Stimulated activated CD4-positive, alpha-beta T cell treated with anti-CD3 and anti-CD28 coated beads, Interleukin-1b, Interleukin-23, amount 100 ng/mL, for 24 hours (primary cell): ENCODE measurements around the gene SP3.
A peak's percentile ranks its signal among the peaks of the same experiment; 100 is the strongest.

Experiments
- DNase-seq, 4 experiments: peaks; one replicate each; pipeline ENCODE4 v3.0.0-alpha.2; 2020; ENCODE audit warnings: low read depth in 4 of 4, low spot score in 1 of 4

Gene SP3

DNA sequence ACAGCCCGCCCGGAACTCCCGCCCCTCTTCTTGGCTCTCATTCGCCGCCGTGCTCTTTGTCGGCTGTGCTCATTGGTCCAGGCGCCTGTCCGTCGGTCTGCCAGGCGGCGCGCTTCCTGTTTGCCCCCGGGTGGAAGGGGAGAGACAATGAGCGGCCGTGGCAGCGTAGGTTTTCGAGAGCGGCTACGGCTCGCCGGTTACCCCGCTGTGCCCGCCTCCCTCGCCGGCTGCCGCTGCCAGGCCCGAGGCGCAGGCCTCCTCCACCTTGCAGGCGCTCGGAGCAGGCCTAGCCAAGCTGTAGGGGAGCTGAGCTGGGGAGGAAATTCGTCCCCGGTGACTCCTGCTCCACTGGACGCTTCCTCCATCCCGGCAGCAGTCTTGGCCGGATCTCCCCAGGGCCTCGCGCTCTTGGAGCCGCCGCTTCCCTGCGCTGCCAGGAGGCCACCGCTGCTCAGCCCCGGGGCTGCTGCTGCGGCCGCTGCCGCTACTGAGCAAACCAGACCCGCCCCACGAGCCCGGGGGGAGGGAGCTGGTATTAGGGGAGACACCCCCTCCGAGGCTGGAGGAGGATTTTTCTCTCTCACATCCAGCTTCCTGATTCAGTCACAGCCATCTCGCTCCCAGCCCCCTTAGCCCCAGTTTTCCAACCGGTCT lies at the start of gene SP3:
TSS of gene SP3 (minus strand) at position 2 of the 654 bp plus-strand sequence. CDS start 202 bp downstream, outside the sequence.
- peak; percentile 88 to 95 (median 90) for DNase-seq

- no peak for DNase-seq
These were observed 49.5 kb upstream of the SP3 start for GRCh38 chr2:174014699-174015070.

DNA sequence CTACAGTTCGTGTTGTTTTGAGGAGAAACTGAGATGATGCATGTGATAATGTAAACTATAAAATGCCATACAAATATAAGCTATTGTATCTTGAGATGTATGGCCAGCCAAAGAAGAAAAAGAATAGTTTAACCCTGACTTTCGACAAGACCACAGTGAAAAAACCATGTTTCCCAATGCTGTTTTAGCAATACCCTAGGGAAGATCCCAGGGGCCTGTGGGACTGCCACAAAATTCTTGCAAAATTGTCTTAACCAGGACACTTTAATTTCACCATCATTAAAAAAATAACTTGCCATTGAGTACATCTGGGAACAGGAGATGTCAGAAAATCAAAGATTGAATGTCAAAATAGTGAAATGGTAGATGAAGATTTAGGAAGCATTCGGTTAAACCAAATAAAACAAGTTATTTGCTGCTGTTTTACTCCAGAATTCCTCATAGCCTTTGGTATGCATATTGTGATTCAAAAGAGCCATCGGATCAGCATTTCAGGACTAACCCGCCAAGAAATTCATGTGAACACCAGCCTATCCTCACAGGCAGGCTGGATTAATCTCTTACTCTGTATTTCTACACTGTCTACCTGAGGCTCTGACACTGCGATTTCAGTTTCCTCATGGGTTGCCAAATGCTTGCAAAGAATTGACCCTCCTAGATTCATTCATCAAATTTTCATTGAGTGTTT lies 49.0 kb upstream of the SP3 start:
- DNase-seq, result no peak

DNA sequence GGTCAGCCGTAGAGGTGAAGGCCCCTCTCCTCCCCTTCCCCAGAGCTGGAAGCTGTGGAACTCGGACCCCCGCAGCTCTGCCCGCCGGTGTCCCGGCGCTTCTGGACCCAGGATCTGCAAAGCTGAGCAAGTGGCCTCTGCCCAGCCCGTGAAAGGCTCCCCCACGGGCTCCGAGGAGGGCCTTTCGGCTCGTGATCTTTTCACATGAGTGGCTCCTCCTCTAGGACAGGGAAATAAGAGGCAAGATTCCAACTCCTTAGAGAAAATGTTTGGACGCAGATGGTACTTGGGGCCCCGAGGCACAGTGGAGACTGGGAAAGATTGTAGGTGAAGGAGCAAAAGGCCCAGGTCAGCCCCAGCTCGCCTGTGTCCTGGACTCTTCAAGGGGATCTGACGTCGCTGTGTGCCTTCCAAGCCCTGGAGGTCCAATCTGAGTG lies 48.2 kb upstream of the SP3 start:
- no peak for DNase-seq

DNA sequence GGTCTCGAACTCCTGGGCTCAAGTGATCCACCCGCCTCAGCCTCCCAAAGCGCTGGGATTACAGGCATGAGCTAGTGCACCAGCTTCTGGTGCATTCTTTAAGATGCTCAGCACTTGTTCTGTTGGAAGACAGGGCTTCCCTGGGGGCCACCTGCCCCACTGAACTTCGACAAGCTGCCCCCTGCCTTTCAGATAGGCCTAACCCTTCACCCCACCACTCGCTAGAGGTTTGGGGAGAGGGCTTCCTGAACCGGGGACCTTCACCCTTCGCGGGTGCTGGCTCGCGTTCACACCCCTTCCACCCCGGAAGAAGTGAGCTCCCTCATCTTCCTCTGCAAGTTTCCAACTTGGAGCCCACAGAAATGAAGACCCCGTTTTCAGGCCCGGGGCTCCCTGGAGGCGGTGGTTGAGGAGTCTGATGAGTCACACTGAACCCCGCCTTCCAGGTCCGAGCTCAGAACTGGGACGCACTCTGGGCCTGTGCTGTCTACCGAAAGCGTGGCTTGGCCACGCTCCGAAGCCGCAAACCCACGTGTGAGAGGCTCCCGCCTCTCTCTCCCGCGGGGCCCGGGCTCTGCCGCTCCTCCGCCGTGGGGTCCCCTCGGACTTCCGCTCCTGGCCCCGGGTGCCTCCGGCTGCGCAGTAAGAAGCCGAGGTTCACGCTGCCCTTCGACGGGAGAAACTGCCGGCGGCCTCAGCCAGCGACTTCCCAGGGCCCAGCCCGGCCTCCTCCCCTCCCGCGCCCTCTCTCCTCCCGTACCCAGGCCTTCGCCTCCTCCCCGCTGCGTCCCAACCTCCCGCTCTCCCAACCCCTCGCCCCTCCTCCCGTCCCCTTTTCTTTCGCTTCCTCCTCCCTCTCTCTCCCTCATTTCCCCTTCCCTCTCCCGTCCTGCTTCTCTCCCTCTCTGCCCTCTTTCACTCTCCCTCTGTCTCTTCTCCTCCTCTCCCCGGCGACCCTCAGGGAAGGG lies 47.5 kb upstream of the SP3 start:
- no peak for DNase-seq

- no peak for DNase-seq
These were observed 46.6 kb upstream of the SP3 start for GRCh38 chr2:174011796-174012195.

DNA sequence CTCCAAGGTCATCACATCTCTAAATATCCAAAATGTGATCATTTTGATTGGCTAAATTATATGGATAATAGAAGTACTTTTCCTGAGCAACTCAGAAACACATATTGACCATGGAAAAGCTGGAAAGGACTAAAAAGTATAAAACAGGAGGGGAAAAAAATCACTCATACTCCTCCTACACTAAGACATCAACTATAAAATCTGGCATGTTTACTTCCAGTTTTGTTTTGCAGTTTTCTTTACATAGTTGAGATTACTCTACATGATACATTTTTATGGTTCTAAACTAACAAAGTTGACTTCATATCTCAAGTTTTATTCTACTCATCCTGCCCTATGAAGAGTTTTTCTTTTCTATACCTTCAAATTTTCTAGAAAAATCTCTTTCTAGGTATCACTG lies 46.0 kb upstream of the SP3 start:
- no peak for DNase-seq

GRCh38 chr2:174009488-174010223 lies 44.5 kb upstream of the SP3 start:
- DNase-seq, result no peak

DNA sequence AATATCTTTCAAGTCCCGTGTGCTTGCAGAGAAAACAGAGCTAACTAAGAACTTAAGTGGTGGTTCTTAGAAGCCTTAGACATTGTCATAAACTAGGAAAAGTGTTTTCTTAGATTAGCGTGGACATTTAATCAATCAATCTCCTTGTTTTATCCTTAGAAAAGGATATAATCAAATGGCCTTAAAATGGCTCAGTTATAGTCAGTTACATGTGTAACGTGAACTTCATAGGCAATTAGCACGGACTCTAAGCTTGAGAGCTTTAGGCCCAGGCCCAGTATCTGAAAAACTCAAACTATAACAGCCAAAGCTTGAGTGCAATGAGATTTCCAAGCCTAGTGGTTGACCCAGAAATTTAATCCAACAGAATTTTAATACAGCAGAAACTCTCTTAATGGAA lies 43.5 kb upstream of the SP3 start:
- DNase-seq, result no peak

GRCh38 chr2:174007010-174007409 lies 41.8 kb upstream of the SP3 start:
- no peak for DNase-seq

GRCh38 chr2:174005801-174006419 lies 40.7 kb upstream of the SP3 start:
- DNase-seq, result no peak

GRCh38 chr2:174004905-174005605 lies 39.9 kb upstream of the SP3 start:
- DNase-seq, result peak in 1 of 4 experiments; percentile 17

DNA sequence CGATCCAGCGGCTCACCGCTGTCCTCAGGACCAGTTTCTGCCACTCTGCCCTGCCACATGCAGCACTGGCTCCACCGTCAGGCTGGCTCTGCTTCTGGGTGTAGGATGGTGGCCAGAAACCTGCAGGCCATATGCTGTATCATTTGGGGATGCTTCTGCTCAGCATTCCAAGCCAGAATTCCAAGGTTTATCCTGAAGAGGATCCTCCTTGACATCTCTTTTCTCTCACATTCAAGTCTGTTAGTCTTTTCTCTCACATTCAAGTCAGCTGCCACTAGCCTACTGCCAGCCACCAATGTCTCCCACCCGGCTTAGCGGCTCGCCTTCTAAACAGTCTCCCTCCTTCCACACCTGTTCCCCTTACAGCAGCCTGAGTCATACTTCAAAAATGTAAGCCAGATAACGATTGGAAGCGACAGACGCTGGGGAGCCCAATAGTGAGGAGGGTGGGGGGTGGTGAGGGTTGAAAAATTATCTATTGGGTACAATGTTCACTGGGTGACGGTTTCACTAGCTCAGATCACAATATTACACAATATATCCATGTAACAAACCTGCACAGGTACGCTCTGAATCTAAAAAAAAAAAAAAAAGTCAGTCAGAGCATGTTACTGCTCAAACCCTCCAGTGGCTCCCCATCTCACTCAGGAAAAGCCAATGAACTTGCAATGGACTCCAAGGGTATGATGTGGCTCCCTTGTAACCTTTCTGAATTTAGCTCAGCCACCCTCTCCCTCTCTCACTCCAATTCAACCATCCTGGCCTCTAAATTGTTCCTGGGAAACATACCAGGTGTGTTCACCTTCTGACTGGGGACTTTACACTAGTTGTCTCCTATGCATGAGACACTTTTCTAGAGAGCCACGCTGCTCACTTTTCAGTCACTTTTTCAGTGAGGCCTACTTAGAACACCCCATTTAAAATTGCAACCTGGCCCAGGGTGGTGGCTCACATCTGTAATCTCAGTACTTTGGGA lies 38.8 kb upstream of the SP3 start:
- no peak for DNase-seq

- no peak for DNase-seq
These were observed 37.5 kb upstream of the SP3 start for GRCh38 chr2:174002679-174003078.

DNA sequence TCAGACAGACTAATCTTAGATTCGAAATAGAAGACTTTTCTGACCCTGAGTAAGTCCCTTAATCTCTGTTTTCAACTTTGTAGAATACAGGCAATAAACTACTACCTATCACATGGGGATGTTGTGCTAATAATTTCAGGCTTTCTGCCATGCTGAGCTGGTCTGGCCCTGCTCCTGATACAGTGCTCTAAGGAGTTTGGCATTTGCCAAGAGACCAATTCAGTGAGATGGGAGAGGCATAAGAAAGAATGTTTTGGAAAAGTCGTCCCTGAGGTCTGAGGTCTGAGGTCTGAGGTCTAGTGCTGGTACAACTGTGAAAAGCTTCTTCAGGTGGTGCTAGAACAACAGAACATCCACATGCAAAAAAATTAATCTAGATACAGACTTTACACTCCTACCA lies 35.9 kb upstream of the SP3 start:
- DNase-seq, result no peak

- no peak for DNase-seq
These were observed 34.6 kb upstream of the SP3 start for GRCh38 chr2:173999724-174000123.

GRCh38 chr2:173999272-173999671 lies 34.1 kb upstream of the SP3 start:
- no peak for DNase-seq

- no peak for DNase-seq
These were observed 33.2 kb upstream of the SP3 start for GRCh38 chr2:173998386-173998785.

GRCh38 chr2:173997753-173998152 lies 32.6 kb upstream of the SP3 start:
- no peak for DNase-seq
